Panc1 (cell line): ENCODE results near the gene KDF1. TPM values are rescaled to one million over a fixed set of nuclear protein-coding genes. Genes with fewer than 3 reads are reported as not detected.

Experiments used
- ATAC-seq: fragments of 200-7000 bp; cut with Tn5 transposase; 2 replicates; pipeline ENCODE4 v1.9.1; 2020; ENCODE audit warnings: mild to moderate bottlenecking, moderate library complexity
- BruUV-seq: library from RNA; stranded (reverse); fragments of 400-500 nt; replicated peaks from 2 replicates; lab custom pipeline; 2021; lab: Mats Ljungman, UMichigan
- CTCF ChIA-PET: fragments of 300-600 bp; sonication (Branson Sonifier 250); formaldehyde crosslinking; loops from one replicate; lab custom pipeline; 2022; ENCODE audit warnings: antibody characterized with exemption; lab: Charles Lee
- POLR2A ChIA-PET: fragments of 300-600 bp; sonication (Branson Sonifier 250); formaldehyde crosslinking; loops from one replicate; lab custom pipeline; 2022; ENCODE audit warnings: antibody characterized with exemption; lab: Charles Lee
- DNase-seq: peaks from one replicate; pipeline ENCODE4 v3.0.0-alpha.2; 2010; ENCODE audit warnings: low read depth, low spot score
- H3K27ac ChIP-seq: 2 replicates; pipeline ENCODE4 v1.5.1; 2011; ENCODE audit warnings: mild to moderate bottlenecking, low read length, inconsistent platforms
- H3K27me3 ChIP-seq: fragments of 200-500 bp; sonication (Bioruptor generic); 2 replicates; pipeline ENCODE4 v1.6.0; 2014; ENCODE audit warnings: low read length, inconsistent platforms; ENCODE audit not compliant: control insufficient read depth, insufficient read depth
- H3K36me3 ChIP-seq: fragments of 200-500 bp; sonication (Bioruptor generic); 2 replicates; pipeline ENCODE4 v1.5.1; 2014; ENCODE audit warnings: inconsistent platforms, mild to moderate bottlenecking, low read length, moderate library complexity; ENCODE audit not compliant: control insufficient read depth, insufficient read depth
- H3K4me1 ChIP-seq: 2 replicates; pipeline ENCODE4 v1.5.1; 2011; ENCODE audit warnings: inconsistent platforms, mild to moderate bottlenecking, low read length, moderate library complexity; ENCODE audit not compliant: control insufficient read depth, insufficient read depth
- H3K4me3 ChIP-seq, 2 experiments: 2 replicates each; pipeline ENCODE4 v1.5.1; 2011 to 2012; ENCODE audit warnings: low read depth in 2 of 2, low read length in 2 of 2, mild to moderate bottlenecking in 2 of 2, inconsistent platforms in 1 of 2, moderate library complexity in 1 of 2
- H3K9me3 ChIP-seq: fragments of 200-500 bp; sonication (Bioruptor generic); 2 replicates; pipeline ENCODE4 v1.5.1; 2014; ENCODE audit warnings: low read depth, mild to moderate bottlenecking, inconsistent platforms, low read length, moderate library complexity; ENCODE audit not compliant: control insufficient read depth, insufficient read depth
- POLR2AphosphoS5 ChIP-seq: IDR thresholded peaks from 2 replicates; pipeline ENCODE4 v1.6.1; 2012; ENCODE audit warnings: mild to moderate bottlenecking, low read depth, low read length, moderate library complexity
- SIN3A ChIP-seq: IDR thresholded peaks from 2 replicates; pipeline ENCODE4 v1.6.1; 2012; ENCODE audit warnings: low read depth, mild to moderate bottlenecking, low read length, moderate library complexity, borderline replicate concordance; ENCODE audit not compliant: insufficient read depth
- TCF7L2 ChIP-seq: IDR thresholded peaks from 2 replicates; pipeline ENCODE4 v1.6.1; 2011; ENCODE audit warnings: mild to moderate bottlenecking, low read depth, low read length, inconsistent platforms
- in situ Hi-C: cut with HindIII; loops from 2 replicates; pipeline ENCODE4 v1.10.0; 2016; ENCODE audit warnings: low sequenced_read_pairs, low pct_unique_long_range_greater_than_20kb
- intact Hi-C: fragments of 100-400 bp; cut with micrococcal nuclease; formaldehyde crosslinking; loops from one replicate; pipeline ENCODE4 v1.10.0; 2022; ENCODE audit not compliant: unreplicated experiment
- total RNA-seq: library from RNA; stranded (reverse); gene quantifications from one replicate; pipeline ENCODE4 v1.2.1, GENCODE V29; 2021; ENCODE audit not compliant: unreplicated experiment
- TF ChIP-seq, protein P1 (sequence below): fragments of 450-650 bp; IDR thresholded peaks from 2 replicates; pipeline ENCODE4 v1.5.1; 2017; ENCODE audit warnings: mild to moderate bottlenecking
- TF ChIP-seq, protein P2 (sequence below), 2 experiments: IDR thresholded peaks; 2 replicates each; pipeline ENCODE4 v1.6.1; 2011 to 2012; ENCODE audit warnings: low read depth in 2 of 2, control low read depth in 1 of 2, low read length in 1 of 2, mild to moderate bottlenecking in 1 of 2, moderate library complexity in 1 of 2; ENCODE audit not compliant: insufficient read depth in 1 of 2

KDF1 gene
- total RNA-seq, 1 experiment from 2014 or later = 3.2 TPM

- Histone ChIP-seq H3K9me3 (no peaks in the 10 kb centered on the region), H3K4me1 (no peaks in the 10 kb centered on the region), H3K27me3 (no peaks in the 10 kb centered on the region), H3K27ac (no peak overlapping the region), H3K4me3 (no peak overlapping the region), H3K36me3 (peaks cover 15% of the 10 kb centered on the region; the same call in 1 of the 2 replicates)
- POLR2A ChIA-PET = interaction anchor here (0.7 kb wide), 1 partner anchor 9 kb away, joined by 6 read pairs; no protein-coding TSS in a partner anchor
- TF ChIP-seq POLR2AphosphoS5 (no peak), SIN3A (no peak), TCF7L2 (no peak)
- TF ChIP-seq, protein P1, sequence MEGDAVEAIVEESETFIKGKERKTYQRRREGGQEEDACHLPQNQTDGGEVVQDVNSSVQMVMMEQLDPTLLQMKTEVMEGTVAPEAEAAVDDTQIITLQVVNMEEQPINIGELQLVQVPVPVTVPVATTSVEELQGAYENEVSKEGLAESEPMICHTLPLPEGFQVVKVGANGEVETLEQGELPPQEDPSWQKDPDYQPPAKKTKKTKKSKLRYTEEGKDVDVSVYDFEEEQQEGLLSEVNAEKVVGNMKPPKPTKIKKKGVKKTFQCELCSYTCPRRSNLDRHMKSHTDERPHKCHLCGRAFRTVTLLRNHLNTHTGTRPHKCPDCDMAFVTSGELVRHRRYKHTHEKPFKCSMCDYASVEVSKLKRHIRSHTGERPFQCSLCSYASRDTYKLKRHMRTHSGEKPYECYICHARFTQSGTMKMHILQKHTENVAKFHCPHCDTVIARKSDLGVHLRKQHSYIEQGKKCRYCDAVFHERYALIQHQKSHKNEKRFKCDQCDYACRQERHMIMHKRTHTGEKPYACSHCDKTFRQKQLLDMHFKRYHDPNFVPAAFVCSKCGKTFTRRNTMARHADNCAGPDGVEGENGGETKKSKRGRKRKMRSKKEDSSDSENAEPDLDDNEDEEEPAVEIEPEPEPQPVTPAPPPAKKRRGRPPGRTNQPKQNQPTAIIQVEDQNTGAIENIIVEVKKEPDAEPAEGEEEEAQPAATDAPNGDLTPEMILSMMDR = no peak
- TF ChIP-seq, protein P2, sequence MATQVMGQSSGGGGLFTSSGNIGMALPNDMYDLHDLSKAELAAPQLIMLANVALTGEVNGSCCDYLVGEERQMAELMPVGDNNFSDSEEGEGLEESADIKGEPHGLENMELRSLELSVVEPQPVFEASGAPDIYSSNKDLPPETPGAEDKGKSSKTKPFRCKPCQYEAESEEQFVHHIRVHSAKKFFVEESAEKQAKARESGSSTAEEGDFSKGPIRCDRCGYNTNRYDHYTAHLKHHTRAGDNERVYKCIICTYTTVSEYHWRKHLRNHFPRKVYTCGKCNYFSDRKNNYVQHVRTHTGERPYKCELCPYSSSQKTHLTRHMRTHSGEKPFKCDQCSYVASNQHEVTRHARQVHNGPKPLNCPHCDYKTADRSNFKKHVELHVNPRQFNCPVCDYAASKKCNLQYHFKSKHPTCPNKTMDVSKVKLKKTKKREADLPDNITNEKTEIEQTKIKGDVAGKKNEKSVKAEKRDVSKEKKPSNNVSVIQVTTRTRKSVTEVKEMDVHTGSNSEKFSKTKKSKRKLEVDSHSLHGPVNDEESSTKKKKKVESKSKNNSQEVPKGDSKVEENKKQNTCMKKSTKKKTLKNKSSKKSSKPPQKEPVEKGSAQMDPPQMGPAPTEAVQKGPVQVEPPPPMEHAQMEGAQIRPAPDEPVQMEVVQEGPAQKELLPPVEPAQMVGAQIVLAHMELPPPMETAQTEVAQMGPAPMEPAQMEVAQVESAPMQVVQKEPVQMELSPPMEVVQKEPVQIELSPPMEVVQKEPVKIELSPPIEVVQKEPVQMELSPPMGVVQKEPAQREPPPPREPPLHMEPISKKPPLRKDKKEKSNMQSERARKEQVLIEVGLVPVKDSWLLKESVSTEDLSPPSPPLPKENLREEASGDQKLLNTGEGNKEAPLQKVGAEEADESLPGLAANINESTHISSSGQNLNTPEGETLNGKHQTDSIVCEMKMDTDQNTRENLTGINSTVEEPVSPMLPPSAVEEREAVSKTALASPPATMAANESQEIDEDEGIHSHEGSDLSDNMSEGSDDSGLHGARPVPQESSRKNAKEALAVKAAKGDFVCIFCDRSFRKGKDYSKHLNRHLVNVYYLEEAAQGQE (IDR thresholded peaks at IDR 0.05; ENCODE audit: insufficient read depth in 1 of 2, low read depth in 2 of 2, low read length in 1 of 2) = no peak
- no peak for DNase-seq
- in situ Hi-C loops = no loop called here
- ATAC-seq = no peak
- intact Hi-C loops = no loop called here
- BruUV-seq = no TSS peak
- CTCF ChIA-PET = no interaction called here
These were observed 27.7 kb downstream of the KDF1 start for GRCh38 chr1:26932531-26932930.

DNA sequence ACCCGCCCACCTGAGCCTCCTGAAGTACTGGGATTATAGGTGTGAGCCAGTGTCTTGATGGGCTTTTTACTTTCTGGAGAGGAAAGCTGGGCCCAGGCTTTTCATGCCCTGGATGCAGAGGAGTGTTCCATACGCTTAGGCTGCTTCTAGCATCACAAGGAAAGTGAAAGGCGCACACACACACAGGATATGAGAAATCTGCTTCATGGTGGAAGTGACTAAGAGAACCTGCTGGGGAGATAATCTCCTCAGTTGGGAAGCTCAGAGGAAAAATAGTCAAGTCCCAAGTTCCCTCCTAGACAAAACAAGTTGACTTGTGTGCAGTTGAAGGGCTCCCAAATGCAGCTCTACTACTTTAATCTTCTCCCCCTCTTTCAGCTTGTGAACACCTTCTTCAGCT, 36.6 kb downstream of the KDF1 start:
- ATAC-seq (no peak), DNase-seq (no peak)
- Histone ChIP-seq H3K36me3 (peaks cover 37% of the 10 kb centered on the region), H3K9me3 (no peaks in the 10 kb centered on the region), H3K4me3 (no peak overlapping the region; a peak in 1 of 4 replicates), H3K27ac (peak overlapping the region; percentile 98), H3K4me1 (peaks cover 23% of the 10 kb centered on the region), H3K27me3 (no peaks in the 10 kb centered on the region)
- ChIA-PET CTCF (no interaction called here), POLR2A (interaction anchor here (0.6 to 0.7 kb wide), 2 partner anchors 59 to 65 kb away, joined by 3 read pairs; no protein-coding TSS in a partner anchor)
- intact Hi-C loops = no loop called here
- in situ Hi-C loops = no loop called here
- TF ChIP-seq TCF7L2 (no peak), SIN3A (no peak), POLR2AphosphoS5 (no peak)
- TF ChIP-seq, protein P2 (IDR thresholded peaks at IDR 0.05; ENCODE audit: insufficient read depth in 1 of 2, low read depth in 2 of 2, low read length in 1 of 2) = no peak
- TF ChIP-seq, protein P1 = no peak
- BruUV-seq = no TSS peak
